GM19238 (cell line): ENCODE data around the gene FER.
A peak's percentile ranks its signal among the peaks of the same experiment; 100 is the strongest.
"Not testable (repeated sequence)": the region's sequence is repeated elsewhere in the genome, so short reads cannot be mapped to it uniquely, and the experiment has no call there.

Experiments
- DNase-seq: peaks from one replicate; pipeline ENCODE4 v3.0.0; 2011; ENCODE audit warnings: low spot score; ENCODE audit not compliant: insufficient read length

Gene FER

DNA sequence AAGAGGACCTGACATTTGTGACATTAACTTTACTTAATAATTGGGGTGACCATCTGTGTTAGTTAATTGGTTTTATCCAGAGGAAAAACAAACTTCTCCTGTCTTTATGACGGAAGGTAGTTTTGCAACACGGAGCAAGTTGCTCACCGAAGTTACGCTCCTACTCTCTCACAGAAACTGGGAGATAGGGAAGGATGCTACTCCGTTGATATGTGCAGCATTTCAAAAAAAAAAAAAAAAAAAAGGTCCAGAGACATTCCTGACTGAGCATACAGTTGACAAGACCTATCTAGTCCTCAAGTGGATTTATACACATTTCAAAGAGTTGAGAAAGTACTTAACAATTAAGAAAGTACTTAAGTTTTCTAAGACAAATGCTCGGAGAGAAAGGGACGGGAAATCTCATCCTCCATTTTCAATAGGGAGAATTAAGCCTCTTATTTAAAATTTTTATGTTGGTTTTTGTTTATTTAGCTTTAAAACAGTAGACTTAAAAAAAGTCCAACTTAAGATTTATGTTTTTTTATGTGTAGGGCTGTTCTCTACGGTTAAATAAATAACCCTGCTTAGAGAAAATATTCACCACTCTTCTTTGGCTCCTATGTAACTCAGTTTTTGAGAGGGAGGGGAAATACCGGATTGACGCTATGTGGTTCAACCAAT is 455 bp upstream of the FER start:
- no peak for DNase-seq

- DNase-seq = peak; percentile 82
These were observed 867 bp downstream of the FER start for GRCh38 chr5:108748401-108749127.

- DNase-seq = no peak
These were observed 1.6 kb downstream of the FER start for GRCh38 chr5:108749128-108749861.

DNA sequence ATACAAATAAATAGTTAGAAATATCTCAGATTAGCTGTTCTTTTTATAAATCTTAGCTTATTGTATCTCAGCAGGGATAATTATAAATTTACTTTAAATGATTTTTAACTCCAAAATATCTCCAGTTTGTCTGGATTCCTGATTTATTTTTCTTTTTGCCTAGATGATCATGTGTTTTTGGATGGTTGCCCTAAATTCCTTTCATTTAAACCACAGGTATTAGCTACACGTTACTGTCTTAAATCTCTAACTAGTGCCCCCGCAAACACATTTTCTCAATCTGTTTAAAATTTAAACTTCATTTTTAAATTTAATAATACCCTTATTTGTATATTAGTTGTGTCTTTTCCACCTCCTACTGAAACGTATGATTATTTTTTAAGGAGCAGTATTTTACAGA is 5.6 kb downstream of the FER start:
- no peak for DNase-seq

DNA sequence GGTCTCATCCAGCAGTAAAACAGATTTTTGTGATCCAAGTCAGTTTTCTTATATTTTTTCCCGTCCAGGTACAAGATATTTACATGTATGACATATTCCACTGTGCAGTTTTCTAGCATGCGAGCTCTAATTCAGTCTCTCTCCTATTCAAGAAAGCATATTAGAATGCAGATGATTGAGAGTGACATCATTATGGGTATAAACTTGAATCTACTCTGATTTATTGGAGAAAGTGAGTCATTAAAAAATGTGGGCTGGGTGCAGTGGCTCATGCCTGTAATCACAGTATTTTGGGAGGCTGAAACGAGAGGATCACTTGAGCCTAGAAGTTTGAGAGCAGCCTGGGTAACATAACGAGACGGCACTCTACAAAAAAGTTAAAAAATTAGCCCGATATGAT is 6.2 kb downstream of the FER start:
- no peak for DNase-seq

DNA sequence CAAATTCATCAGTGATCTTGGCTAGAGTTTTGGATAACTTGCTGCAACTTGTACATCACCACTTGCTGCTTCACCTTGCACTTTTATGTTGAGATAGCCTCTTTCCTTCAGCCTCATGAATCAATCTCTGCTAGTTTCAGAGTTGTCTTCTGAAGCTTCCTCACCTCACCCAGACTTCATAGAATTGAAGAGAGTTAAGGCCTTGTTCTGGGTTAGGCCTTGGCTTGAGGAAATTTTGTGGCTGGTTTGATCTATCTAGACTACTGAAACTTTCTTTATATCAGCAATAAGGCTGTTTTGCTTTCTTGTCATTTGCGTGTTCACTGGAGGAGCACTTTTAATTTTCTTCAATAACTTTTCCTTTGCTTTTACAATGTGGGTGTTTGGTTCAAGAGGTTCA is 12.8 kb downstream of the FER start:
- no peak for DNase-seq

DNA sequence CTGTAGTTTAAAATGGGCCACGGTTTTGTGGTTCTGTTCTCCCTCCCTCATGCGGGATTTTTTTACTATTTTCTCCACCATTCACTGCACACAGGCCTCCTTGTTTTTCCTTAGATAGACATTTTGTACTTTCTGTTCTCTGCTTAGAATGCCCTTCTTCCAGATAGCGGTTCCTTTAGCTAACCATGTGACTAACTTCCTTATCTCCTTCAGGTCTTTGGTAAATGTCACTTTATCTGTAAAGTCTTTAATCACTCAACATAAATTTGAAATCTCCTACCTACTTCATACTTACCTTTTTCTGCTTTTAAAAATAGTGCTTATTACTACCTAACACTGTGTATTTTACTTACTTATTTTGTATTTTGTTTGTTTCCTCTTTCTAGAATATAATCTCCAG is 15.0 kb downstream of the FER start:
- DNase-seq = no peak

DNA sequence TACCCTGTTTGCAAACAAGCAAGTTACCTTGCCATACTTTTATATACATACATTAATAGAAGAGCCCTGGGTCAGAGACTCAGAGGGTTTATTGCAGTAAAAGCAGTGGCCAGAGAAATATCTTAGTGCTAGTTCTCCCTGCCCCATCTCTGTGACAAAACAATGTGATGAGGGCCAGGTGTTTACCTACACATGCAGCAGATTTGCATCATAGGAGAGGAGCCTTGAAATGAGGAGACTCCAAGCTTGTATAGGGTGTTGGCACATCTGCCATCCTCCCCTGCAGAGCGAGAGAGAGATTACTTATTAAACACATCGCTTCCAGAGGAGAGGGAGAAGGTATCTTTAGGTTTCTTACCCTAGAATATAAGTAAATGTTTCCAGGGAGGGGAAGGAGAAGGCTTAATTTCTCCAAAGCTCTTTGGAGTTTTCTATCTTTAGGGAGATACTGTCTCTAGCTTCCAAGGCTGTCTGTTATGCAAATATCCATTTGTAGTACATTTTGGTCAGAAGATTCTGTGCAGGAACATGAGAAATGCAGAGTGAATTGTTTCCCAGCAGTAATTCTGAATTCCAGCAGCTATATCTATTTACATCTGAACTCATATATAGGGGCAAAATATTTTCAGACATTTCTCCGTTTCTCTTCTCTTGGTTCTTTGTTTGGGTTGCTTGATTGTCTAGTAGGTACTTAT is 15.7 kb downstream of the FER start:
- DNase-seq = no peak

- no peak for DNase-seq
These were observed 17.9 kb downstream of the FER start for GRCh38 chr5:108765647-108766046.

GRCh38 chr5:108766916-108767315 is 19.2 kb downstream of the FER start:
- not testable (repeated sequence) for DNase-seq

DNA sequence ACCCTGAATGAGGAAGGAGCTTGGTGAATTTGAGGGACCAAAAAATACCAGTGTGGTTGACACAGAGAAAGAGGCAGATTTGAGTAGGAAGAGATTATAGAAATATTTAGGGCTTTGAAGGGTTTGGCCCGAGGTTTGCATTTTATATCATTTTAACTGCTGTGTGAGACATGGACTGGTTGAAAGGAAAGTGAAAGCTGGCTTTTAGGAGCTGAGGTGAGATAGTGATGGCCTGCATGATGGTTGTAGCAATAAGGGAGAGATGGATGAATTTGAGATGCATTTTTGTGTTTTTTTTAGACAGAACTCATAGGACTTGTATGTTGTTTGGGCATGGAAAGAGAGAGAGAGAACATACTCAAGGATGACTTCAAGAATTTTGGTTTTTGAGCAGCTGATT is 21.7 kb downstream of the FER start:
- DNase-seq = no peak

DNA sequence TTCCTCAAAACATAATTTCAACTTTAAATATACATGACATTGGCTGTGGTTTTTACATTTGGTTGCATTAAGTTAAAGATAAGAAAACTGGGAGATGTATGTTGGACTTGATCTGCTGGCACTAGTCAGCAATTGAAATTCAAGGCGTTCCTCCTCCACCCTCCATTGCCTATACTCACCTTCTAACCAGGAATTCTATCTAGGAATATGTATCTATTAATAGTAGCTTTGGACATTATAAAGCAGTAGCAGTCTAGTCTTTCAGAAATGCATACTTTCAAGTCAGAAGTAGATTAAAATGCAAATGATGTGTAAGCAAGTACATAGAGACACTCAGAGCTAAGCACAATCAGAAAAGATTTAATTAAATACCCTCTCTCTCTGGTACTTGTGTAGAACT is 24.9 kb downstream of the FER start:
- DNase-seq = no peak

DNA sequence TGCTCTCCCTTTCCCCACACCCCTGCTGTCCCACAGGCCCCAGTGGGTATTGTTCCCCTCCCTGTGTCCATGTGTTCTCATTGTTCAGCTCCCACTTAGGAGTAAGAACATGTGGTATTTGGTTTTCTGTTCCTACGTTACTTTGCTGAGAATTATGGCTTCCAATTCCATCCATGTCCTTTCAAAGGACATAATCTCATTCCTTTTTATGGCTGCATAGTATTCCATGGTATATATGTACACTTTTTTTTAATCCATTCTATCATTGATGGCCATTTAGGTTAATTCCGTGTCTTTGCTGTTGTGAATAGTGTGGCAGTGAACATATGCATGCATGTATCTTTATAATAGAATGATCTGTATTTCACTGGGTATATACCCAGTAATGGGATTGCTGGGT is 25.6 kb downstream of the FER start:
- no peak for DNase-seq

DNA sequence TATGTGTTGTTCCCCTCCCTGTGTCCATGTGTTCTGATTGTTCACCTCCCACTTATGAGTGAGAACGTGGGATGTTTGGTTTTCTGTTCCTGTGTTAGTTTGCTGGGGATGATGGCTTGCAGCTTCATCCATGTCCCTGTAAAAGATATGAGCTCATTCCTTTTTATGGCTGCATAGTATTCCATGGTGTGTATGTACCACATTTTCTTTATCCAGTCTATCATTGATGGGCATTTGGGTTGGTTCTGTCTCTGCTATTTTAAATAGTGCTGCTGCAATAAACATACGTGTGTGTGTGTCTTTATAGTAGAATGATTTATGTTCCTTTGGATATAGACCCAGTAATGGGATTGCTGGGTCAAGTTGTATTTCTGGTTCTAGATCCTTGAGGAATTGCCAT is 26.4 kb downstream of the FER start:
- not testable (repeated sequence) for DNase-seq

- DNase-seq = not testable (repeated sequence)
These were observed 29.9 kb downstream of the FER start for GRCh38 chr5:108777582-108777981.

GRCh38 chr5:108784577-108784976 is 36.9 kb downstream of the FER start:
- DNase-seq = not testable (repeated sequence)

GRCh38 chr5:108786806-108787483 is 39.2 kb downstream of the FER start:
- no peak for DNase-seq

DNA sequence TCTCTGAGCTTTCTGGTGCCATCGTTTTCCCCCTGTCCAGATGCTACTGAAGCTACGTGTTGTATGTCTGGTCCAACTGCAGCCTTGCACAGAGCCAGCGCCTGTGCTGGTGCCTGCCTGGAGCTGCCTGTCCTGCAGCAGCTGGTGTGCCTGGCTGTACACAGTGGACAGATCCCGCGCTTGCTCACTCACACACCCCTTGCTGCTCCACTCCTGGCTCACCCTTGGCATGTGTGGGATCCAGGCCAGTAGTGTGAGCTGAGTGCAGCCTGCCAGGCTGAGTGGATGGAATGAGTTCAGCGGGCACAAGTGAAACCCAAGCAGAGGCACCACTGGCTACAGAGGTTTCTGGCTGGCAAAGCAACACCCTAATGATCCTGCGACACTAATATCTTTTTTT is 40.4 kb downstream of the FER start:
- DNase-seq = no peak

GRCh38 chr5:108793207-108793606 is 45.5 kb downstream of the FER start:
- DNase-seq = no peak

DNA sequence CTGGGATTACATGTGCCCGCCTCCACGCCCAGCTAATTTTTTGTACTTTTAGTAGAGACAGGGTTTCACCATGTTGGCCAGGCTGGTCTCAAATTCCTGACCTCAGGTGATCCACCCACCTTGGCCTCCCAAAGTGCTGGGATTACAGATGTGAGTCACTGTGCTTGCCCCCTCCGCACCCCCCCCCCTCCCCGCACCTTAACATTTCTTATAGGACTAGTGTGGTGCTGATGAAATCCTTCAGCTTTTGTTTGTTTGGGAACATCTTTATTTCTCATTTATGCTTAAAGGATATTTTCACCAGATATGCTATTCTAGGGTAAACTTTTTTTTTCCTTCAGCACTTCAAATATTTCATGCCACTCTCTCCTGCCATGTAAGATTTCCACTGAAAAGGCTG is 46.7 kb downstream of the FER start:
- not testable (repeated sequence) for DNase-seq

GRCh38 chr5:108797396-108797795 is 49.7 kb downstream of the FER start:
- no peak for DNase-seq
